ENCODE data around the gene FAM209B.
"Not testable (repeated sequence)": the region's sequence is repeated elsewhere in the genome, so short reads cannot be mapped to it uniquely, and the experiment has no call there.

FAM209B gene, protein sequence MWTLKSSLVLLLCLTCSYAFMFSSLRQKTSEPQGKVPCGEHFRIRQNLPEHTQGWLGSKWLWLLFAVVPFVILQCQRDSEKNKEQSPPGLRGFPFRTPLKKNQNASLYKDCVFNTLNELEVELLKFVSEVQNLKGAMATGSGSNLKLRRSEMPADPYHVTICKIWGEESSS

DNA sequence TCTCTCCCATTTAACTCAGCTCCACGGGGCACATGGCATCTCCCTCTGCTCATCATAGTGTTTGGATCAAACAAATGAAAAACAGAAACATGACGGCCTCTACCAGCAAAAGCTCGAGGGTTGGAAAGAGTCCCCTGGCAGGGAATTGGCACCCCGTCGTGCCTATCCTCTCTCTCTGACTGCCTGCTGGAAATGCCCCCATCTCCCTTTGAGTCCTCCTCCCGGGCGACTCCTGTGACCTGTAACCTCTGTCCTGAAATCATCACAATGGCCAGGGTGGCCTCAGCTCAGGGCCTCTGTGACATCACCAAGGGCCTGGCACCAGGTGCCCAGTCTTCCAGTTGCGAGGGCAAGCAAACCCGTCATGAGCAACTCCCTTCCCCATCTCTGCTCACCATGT is at the start of gene FAM209B:
Gene FAM209B, plus strand, starts transcription at position 301 of the 400 bp plus-strand sequence. Its CDS starts 96 bp downstream, at position 397.
- DNase-seq (ENCODE audit: low spot score), result not testable (repeated sequence)

DNA sequence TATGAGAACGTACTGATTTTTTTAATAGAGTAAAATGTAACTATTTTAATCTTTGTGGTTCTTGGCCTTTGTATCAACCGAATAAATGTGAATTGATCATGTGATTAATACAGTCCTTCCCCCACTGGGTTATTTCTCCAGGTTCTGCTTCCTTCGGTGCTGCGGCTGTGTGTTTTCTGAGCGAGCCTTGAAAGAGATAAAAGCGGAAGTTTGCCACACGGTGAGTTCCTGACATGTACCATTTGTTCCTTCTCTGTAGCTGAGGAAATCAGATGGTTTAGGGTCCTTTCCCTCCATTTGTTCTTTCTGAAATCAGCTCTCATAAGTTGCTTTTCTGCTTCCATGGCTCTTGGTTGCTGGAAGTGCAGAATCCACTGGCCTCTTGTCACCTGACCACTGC is 49.1 kb upstream of the FAM209B start:
- DNase-seq (ENCODE audit: low spot score), result no peak

GRCh38 chr20:56487216-56487615 is 45.8 kb upstream of the FAM209B start:
- DNase-seq (ENCODE audit: low spot score), result no peak

GRCh38 chr20:56488566-56488965 is 44.5 kb upstream of the FAM209B start:
- DNase-seq (ENCODE audit: low spot score), result no peak

- DNase-seq (ENCODE audit: low spot score), result no peak
Measured at GRCh38 chr20:56501116-56501515, 31.9 kb upstream of the FAM209B start.

DNA sequence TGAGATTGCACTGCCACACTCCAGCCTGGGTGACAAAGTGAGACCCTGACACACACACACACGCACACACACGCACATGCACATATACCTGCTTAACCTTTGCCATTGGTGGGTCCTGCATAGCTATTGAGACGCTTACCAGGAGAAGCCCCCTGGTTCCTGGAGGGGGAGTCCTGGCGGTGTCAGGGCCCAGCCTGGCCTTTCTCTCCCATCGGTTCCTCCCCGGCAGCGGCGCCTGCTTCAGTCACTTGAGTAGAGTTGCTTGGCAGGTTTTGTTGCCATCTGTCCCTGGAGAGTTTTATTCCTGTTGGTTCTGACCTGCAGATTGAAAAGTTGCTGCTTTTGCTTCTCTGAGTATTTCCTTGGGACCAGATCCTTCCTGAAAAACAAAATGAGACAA is 29.1 kb upstream of the FAM209B start:
- no peak for DNase-seq (ENCODE audit: low spot score)

DNA sequence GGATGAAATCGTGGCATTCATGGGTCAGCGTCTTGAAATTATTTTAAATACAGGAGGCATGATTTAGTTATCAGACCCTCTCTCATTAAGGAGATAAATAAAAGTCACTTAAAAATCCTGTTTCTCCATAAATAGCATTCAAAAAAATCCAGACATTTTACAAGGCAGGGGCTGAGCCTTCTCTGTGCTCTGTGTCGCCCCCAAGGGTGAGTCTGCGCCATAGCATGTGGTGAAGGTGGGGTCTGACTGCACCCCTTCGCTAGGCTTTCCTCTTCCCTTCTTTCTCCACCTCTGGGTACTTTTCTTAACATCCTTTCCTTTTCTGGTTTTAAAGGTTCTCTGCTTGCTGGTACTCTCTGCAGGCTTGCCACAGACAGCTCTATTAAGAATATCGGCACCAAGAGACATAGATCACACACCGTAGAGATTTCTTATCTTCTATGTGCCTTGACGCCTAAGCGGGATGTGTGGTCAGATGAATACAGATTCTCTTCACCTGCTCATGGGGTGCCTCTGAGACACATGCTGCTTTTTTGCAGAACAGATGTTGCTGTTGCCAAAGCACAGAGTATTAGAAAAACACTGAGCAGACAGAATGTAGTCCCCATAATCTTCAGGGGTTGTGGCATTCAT is 28.6 kb upstream of the FAM209B start:
- DNase-seq (ENCODE audit: low spot score), result no peak

GRCh38 chr20:56506103-56506502 is 26.9 kb upstream of the FAM209B start:
- no peak for DNase-seq (ENCODE audit: low spot score)

DNA sequence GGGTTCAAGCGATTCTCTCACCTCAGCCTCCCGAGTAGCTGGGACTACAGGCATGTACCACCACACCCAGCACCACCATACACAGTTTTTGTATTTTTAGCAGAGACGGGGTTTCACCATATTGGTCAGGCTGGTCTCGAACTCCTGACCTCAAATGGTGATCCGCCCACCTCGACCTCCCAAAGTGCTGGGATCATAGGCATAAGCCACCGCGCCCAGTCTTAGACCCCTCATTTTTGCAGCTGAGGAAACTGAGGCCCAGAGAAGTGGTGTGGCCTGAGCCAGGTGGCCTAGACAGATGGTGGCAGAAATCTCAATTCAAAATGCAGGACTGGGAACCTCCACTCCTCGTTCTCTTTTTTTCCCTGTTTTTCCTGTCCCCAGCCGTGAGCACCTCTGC is 21.1 kb upstream of the FAM209B start:
- no peak for DNase-seq (ENCODE audit: low spot score)

DNA sequence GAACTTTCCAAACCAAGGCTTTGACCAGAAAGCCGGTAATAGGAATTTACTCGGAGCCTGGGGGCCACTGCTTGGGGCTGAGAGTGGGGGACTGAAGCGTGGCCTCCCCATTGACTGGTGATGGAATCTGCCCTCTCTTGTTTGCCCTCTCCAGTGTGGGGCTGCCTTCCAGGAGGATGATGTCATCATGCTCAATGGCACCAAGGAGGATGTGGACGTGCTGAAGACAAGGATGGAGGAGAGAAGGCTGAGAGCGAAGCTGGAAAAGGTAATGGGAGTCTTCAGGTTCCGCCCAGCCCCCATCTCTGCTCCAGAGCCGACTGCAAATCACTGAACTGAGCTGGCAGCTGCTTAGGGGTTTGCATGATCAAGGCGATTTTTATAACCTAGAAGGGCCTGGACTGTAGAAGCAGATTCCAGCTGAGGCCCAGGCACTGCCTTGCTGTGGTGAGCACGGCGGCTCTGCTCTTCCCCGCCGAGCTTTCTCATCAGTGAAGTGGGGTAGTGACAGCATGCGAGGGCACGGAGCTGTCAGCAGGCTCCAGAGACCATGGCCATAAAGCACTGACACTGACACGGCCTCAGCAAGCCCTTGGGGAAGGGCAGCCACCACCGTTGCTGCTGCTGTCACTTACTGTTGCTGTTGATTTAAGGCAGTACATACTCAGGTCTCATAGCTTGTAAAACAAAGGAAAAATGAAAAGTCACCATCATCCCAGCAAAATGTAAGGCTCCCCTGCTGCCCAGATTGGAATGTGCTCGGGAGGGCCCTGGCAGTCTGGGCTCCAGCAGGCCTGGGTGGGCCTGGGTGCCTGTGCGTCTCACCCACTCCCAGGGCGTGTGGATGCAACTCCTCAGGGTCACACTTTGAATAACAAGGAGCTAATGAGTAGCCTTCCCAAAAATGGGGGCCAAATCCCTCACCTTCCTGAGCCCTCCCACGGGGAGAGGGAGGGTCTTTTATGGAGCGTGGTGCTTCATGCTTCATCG is 19.6 kb upstream of the FAM209B start:
- no peak for DNase-seq (ENCODE audit: low spot score)

DNA sequence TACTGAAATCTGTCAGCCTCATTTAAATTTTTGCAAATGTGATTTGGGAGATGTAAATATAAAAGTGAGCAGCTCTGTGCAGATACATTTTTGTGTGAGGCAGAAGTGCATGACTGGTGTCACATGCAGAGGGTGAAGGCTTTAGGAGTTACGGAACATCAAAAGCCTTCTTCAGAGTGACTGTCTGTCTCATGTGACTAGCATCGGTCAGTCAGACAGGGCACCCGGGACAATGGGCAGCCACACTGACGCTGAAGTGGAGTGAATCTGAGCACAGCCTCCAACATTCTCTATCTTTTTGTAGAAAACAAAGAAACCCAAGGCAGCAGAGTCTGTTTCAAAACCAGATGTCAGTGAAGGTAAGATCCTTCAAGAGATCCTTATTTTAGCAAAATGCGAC is 16.4 kb upstream of the FAM209B start:
- DNase-seq (ENCODE audit: low spot score), result no peak

DNA sequence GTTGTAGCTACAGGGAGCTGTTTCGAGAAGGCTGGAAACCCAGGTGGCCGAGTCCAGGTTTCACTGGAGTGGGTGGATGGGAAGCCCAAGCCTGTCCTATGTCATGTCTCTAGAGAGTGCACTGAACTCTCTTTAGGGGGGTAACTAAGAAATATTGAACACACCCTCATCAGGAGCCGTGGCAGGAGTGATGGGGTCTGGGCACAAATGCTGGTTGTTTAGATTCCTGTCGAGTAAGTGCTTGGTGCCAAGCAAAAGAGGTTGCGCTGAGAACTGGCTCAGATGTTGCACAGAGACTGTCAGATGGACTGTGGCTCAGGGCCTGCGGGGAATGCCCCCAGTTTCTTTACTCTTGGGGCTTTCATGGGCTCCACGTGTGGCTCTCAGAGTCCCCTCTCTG is 15.8 kb upstream of the FAM209B start:
- no peak for DNase-seq (ENCODE audit: low spot score)

GRCh38 chr20:56517641-56518040 is 15.4 kb upstream of the FAM209B start:
- no peak for DNase-seq (ENCODE audit: low spot score)

DNA sequence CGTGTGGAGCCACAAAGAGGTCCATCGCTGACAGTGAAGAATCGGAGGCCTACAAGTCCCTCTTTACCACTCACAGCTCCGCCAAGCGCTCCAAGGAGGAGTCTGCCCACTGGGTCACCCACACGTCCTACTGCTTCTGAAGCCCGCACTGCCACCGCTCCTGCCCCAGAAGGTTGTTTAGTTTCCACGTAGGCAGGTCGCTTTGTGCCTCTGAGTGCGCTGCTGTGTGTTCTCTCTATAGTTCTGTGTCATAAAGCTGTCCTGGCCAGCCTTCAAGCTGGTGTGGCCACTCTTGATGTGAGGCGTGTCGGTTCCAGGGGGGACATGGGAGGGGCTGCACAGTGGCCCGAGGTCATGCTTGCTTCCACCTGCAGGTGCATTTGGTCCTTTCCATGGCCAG is 14.9 kb upstream of the FAM209B start:
- DNase-seq (ENCODE audit: low spot score), result no peak

GRCh38 chr20:56518721-56519398 is 14.2 kb upstream of the FAM209B start:
- no peak for DNase-seq (ENCODE audit: low spot score)

DNA sequence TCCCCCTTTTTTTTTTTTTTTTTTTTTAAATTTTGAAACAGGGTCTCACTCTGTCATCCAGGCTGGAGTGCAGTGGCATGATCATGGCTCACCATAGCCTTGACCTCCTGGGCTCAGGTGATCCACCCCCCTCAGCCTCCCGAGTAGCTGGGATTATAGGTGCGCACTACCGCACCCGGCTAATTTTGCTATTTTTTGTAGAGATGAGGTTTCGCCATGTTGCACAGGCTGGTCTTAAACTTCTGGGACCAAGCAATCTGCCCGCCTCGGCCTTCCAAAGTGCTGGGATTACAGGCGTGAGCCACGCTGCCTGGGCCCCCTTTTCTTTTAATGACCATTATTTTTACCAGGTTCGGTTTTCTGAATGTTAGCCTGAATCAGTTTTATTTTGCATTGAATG is 13.5 kb upstream of the FAM209B start:
- no peak for DNase-seq (ENCODE audit: low spot score)

- DNase-seq (ENCODE audit: low spot score), result no peak
Measured at GRCh38 chr20:56520180-56520579, 12.9 kb upstream of the FAM209B start.

GRCh38 chr20:56520746-56521354 is 12.2 kb upstream of the FAM209B start:
- not testable (repeated sequence) for DNase-seq (ENCODE audit: low spot score)

- DNase-seq (ENCODE audit: low spot score), result no peak
Measured at GRCh38 chr20:56522311-56522710, 10.7 kb upstream of the FAM209B start.

- DNase-seq (ENCODE audit: low spot score), result not testable (repeated sequence)
Measured at GRCh38 chr20:56524444-56524843, 8.6 kb upstream of the FAM209B start, which contains the start of gene FAM209A. TSS of gene FAM209A (plus strand) at chr20:56524744. CDS start at chr20:56524809, 65 bp downstream.

- no peak for DNase-seq (ENCODE audit: low spot score)
Measured at GRCh38 chr20:56527521-56527920, 5.5 kb upstream of the FAM209B start.

GRCh38 chr20:56537997-56538396 is 5.0 kb downstream of the FAM209B start:
- no peak for DNase-seq (ENCODE audit: low spot score)
